Hepatocyte (in vitro differentiated cells): ENCODE data around the gene ARSH. TPM values are rescaled to one million over a fixed set of nuclear protein-coding genes. Genes with fewer than 3 reads are reported as not detected.

Source experiments
- DNase-seq: peaks from one replicate; pipeline ENCODE4 v3.0.0-alpha.2; 2016; ENCODE audit warnings: low spot score
- H2AFZ ChIP-seq: fragments of 200-600 bp; sonication (generic); 2 replicates; pipeline ENCODE4 v1.6.0; 2016; ENCODE audit warnings: antibody characterized with exemption, mild to moderate bottlenecking
- H3K27ac ChIP-seq: fragments of 200-600 bp; sonication (generic); 2 replicates; pipeline ENCODE4 v1.5.1; 2016; ENCODE audit warnings: mild to moderate bottlenecking
- H3K27me3 ChIP-seq: fragments of 200-600 bp; sonication (generic); 2 replicates; pipeline ENCODE4 v1.6.1; 2016
- H3K36me3 ChIP-seq: fragments of 200-600 bp; sonication (generic); replicated peaks from 2 replicates; pipeline ENCODE4 v1.5.1; 2016; ENCODE audit warnings: low read depth; ENCODE audit not compliant: insufficient read depth
- H3K4me1 ChIP-seq: fragments of 200-600 bp; sonication (generic); 2 replicates; pipeline ENCODE4 v1.5.1; 2016; ENCODE audit warnings: mild to moderate bottlenecking, moderate library complexity; ENCODE audit not compliant: insufficient read depth
- H3K4me2 ChIP-seq: fragments of 200-600 bp; sonication (generic); 2 replicates; pipeline ENCODE4 v1.6.0; 2016
- H3K4me3 ChIP-seq: fragments of 200-600 bp; sonication (generic); 2 replicates; pipeline ENCODE4 v1.5.1; 2016; ENCODE audit warnings: mild to moderate bottlenecking
- H3K79me2 ChIP-seq: fragments of 200-600 bp; sonication (generic); 2 replicates; pipeline ENCODE4 v1.6.0; 2017; ENCODE audit warnings: mild to moderate bottlenecking
- H3K9me2 ChIP-seq: fragments of 200-600 bp; sonication (generic); replicated peaks from 2 replicates; pipeline ENCODE4 v1.6.0; 2017; ENCODE audit warnings: mild to moderate bottlenecking; ENCODE audit not compliant: insufficient read depth
- H3K9me3 ChIP-seq: fragments of 200-600 bp; sonication (generic); 2 replicates; pipeline ENCODE4 v1.5.1; 2016; ENCODE audit warnings: low read depth, mild to moderate bottlenecking
- H4K20me1 ChIP-seq: fragments of 200-600 bp; sonication (generic); 2 replicates; pipeline ENCODE4 v1.6.0; 2016; ENCODE audit warnings: mild to moderate bottlenecking; ENCODE audit not compliant: insufficient read depth, poor library complexity, severe bottlenecking
- CTCF ChIP-seq: fragments of 200-600 bp; sonication (generic); IDR thresholded peaks from 2 replicates; pipeline ENCODE4 v1.5.1; 2016; ENCODE audit warnings: antibody characterized with exemption, mild to moderate bottlenecking; ENCODE audit not compliant: poor library complexity
- EZH2 ChIP-seq: fragments of 200-600 bp; sonication (generic); IDR thresholded peaks from 2 replicates; pipeline ENCODE4 v1.6.1; 2016; ENCODE audit warnings: antibody characterized with exemption, mild to moderate bottlenecking, borderline replicate concordance
- EZH2phosphoT487 ChIP-seq: fragments of 200-600 bp; sonication (generic); IDR thresholded peaks from one replicate; pipeline ENCODE4 v1.6.1; 2018; ENCODE audit warnings: antibody characterized with exemption, mild to moderate bottlenecking, low read depth, moderate library complexity; ENCODE audit not compliant: unreplicated experiment, severe bottlenecking
- WGBS: methylation state at CpG from one replicate; pipeline ENCODE4 v1.1.6; 2016; ENCODE audit warnings: low lambda C conversion rate; ENCODE audit errors: missing lambda C conversion rate; 5-methylcytosine and 5-hydroxymethylcytosine counted together
- polyA plus RNA-seq: library from polyadenylated mRNA; unstranded; fragments of >200 nt; fragmentation: Nextera tagmentation; extraction: Ambion mirVana; gene quantifications from 2 replicates; pipeline ENCODE4 v1.2.1, GENCODE V29; 2016
- small RNA-seq: library from RNA; depleted of rRNA; stranded (forward); fragments of <200 nt; gene quantifications from one replicate; pipeline ENCODE3, GENCODE V24; 2014
- total RNA-seq: library from RNA; depleted of rRNA; stranded (reverse); fragments of >200 nt; gene quantifications from 2 replicates; pipeline ENCODE4 v1.2.3, GENCODE V29; 2014

ARSH gene
- total and polyA plus RNA-seq, 2 experiments from 2014 or later, result not detected

DNA sequence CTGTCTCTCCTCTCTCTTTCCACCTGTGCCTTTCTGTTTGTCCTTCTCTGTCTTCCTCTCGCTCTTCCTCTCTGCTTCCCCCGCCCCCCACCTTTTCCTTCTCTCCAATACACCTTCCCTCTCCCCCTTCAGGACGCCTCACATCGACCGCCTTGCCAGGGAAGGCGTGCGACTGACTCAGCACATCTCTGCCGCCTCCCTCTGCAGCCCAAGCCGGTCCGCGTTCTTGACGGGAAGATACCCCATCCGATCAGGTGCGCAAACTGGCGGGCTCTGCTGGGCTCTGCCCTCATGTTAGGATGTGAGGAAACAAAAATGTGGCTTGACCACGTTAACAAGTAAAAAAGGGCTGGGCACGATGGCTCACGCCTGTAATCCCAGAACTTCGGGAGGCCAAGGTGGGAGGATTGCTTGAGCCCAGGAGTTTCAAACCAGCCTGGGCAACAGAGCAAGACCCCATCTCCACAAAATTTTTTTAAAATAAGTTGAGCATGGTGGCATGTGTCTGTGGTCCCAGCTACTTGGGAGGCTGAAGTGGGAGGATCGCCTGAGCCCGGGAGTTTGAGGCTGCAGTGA is 70.2 kb downstream of the ARSH start:
- Histone ChIP-seq H3K4me1 (no peaks in the 10 kb centered on the region), H3K9me3 (no peaks in the 10 kb centered on the region), H3K9me2 (no peaks in the 10 kb centered on the region), H3K79me2 (no peaks in the 10 kb centered on the region), H3K27ac (no peak overlapping the region), H3K36me3 (no peaks in the 10 kb centered on the region), H3K27me3 (peaks cover 7% of the 10 kb centered on the region), H2AFZ (no peak overlapping the region), H4K20me1 (no peaks in the 10 kb centered on the region), H3K4me2 (no peak overlapping the region), H3K4me3 (no peak overlapping the region)
- no peak for DNase-seq
- 48% methylated on average over 19 of the region's 21 CpGs for WGBS
- no peak for TF ChIP-seq CTCF
- TF ChIP-seq EZH2, result no peak
- no peak for TF ChIP-seq EZH2phosphoT487

Small RNA genes lying within 50 kb of the gene (small RNA-seq; reads per million reads assigned to genes)
- not detected for gene RN7SL578P

Other genes starting within 250 kb of the ARSH start
- 41.4 and 41.7 TPM in 2 replicates for gene GYG2, start 177.6 kb upstream of the ARSH start, total RNA-seq
- gene GYG2, start 177.6 kb upstream of the ARSH start, polyA plus RNA-seq, result 35.8 and 44.3 TPM in 2 replicates
- 32.9 and 34.2 TPM in 2 replicates for gene ARSD, start 77.2 kb upstream of the ARSH start, total RNA-seq
- 25.0 and 27.0 TPM in 2 replicates for gene ARSD, start 77.2 kb upstream of the ARSH start, polyA plus RNA-seq
- 0.73 and 0.80 TPM in 2 replicates for gene ARSF, start 34.9 kb downstream of the ARSH start, total RNA-seq
- 0.69 and 2.2 TPM in 2 replicates for gene ARSF, start 34.9 kb downstream of the ARSH start, polyA plus RNA-seq